Panc1 (cell line): Measurements from ENCODE around the gene KCNMA1. TPM values are rescaled to one million over a fixed set of nuclear protein-coding genes. Genes with fewer than 3 reads are reported as not detected.

ENCODE experiments used
- ATAC-seq: fragments of 200-7000 bp; cut with Tn5 transposase; 2 replicates; pipeline ENCODE4 v1.9.1; 2020; ENCODE audit warnings: mild to moderate bottlenecking, moderate library complexity
- BruUV-seq: library from RNA; stranded (reverse); fragments of 400-500 nt; replicated peaks from 2 replicates; lab custom pipeline; 2021; lab: Mats Ljungman, UMichigan
- CTCF ChIA-PET: fragments of 300-600 bp; sonication (Branson Sonifier 250); formaldehyde crosslinking; loops from one replicate; lab custom pipeline; 2022; ENCODE audit warnings: antibody characterized with exemption; lab: Charles Lee
- POLR2A ChIA-PET: fragments of 300-600 bp; sonication (Branson Sonifier 250); formaldehyde crosslinking; loops from one replicate; lab custom pipeline; 2022; ENCODE audit warnings: antibody characterized with exemption; lab: Charles Lee
- DNase-seq: peaks from one replicate; pipeline ENCODE4 v3.0.0-alpha.2; 2010; ENCODE audit warnings: low read depth, low spot score
- H3K27ac ChIP-seq: 2 replicates; pipeline ENCODE4 v1.5.1; 2011; ENCODE audit warnings: mild to moderate bottlenecking, low read length, inconsistent platforms
- H3K27me3 ChIP-seq: fragments of 200-500 bp; sonication (Bioruptor generic); 2 replicates; pipeline ENCODE4 v1.6.0; 2014; ENCODE audit warnings: low read length, inconsistent platforms; ENCODE audit not compliant: control insufficient read depth, insufficient read depth
- H3K36me3 ChIP-seq: fragments of 200-500 bp; sonication (Bioruptor generic); 2 replicates; pipeline ENCODE4 v1.5.1; 2014; ENCODE audit warnings: inconsistent platforms, mild to moderate bottlenecking, low read length, moderate library complexity; ENCODE audit not compliant: control insufficient read depth, insufficient read depth
- H3K4me1 ChIP-seq: 2 replicates; pipeline ENCODE4 v1.5.1; 2011; ENCODE audit warnings: inconsistent platforms, mild to moderate bottlenecking, low read length, moderate library complexity; ENCODE audit not compliant: control insufficient read depth, insufficient read depth
- H3K4me3 ChIP-seq, 2 experiments: 2 replicates each; pipeline ENCODE4 v1.5.1; 2011 to 2012; ENCODE audit warnings: low read depth in 2 of 2, low read length in 2 of 2, mild to moderate bottlenecking in 2 of 2, inconsistent platforms in 1 of 2, moderate library complexity in 1 of 2
- H3K9me3 ChIP-seq: fragments of 200-500 bp; sonication (Bioruptor generic); 2 replicates; pipeline ENCODE4 v1.5.1; 2014; ENCODE audit warnings: low read depth, mild to moderate bottlenecking, inconsistent platforms, low read length, moderate library complexity; ENCODE audit not compliant: control insufficient read depth, insufficient read depth
- CTCF ChIP-seq: fragments of 450-650 bp; IDR thresholded peaks from 2 replicates; pipeline ENCODE4 v1.5.1; 2017; ENCODE audit warnings: mild to moderate bottlenecking
- POLR2AphosphoS5 ChIP-seq: IDR thresholded peaks from 2 replicates; pipeline ENCODE4 v1.6.1; 2012; ENCODE audit warnings: mild to moderate bottlenecking, low read depth, low read length, moderate library complexity
- REST ChIP-seq, 2 experiments: IDR thresholded peaks; 2 replicates each; pipeline ENCODE4 v1.6.1; 2011 to 2012; ENCODE audit warnings: low read depth in 2 of 2, control low read depth in 1 of 2, low read length in 1 of 2, mild to moderate bottlenecking in 1 of 2, moderate library complexity in 1 of 2; ENCODE audit not compliant: insufficient read depth in 1 of 2
- SIN3A ChIP-seq: IDR thresholded peaks from 2 replicates; pipeline ENCODE4 v1.6.1; 2012; ENCODE audit warnings: low read depth, mild to moderate bottlenecking, low read length, moderate library complexity, borderline replicate concordance; ENCODE audit not compliant: insufficient read depth
- TCF7L2 ChIP-seq: IDR thresholded peaks from 2 replicates; pipeline ENCODE4 v1.6.1; 2011; ENCODE audit warnings: mild to moderate bottlenecking, low read depth, low read length, inconsistent platforms
- in situ Hi-C: cut with HindIII; loops from 2 replicates; pipeline ENCODE4 v1.10.0; 2016; ENCODE audit warnings: low sequenced_read_pairs, low pct_unique_long_range_greater_than_20kb
- intact Hi-C: fragments of 100-400 bp; cut with micrococcal nuclease; formaldehyde crosslinking; loops from one replicate; pipeline ENCODE4 v1.10.0; 2022; ENCODE audit not compliant: unreplicated experiment
- total RNA-seq: library from RNA; stranded (reverse); gene quantifications from one replicate; pipeline ENCODE4 v1.2.1, GENCODE V29; 2021; ENCODE audit not compliant: unreplicated experiment

The KCNMA1 gene
- total RNA-seq, 1 experiment from 2014 or later, result 91.9 TPM

GRCh38 chr10:77310288-77310840 lies 327.2 kb downstream of the KCNMA1 start:
- CTCF ChIA-PET, result no interaction called here

GRCh38 chr10:77309509-77309908 lies 328.1 kb downstream of the KCNMA1 start:
- no peaks in the 10 kb centered on the region for H3K36me3 ChIP-seq
- peaks cover 28% of the 10 kb centered on the region for H3K4me1 ChIP-seq
- H3K27ac ChIP-seq, result no peak overlapping the region; the same call in 1 of the 2 replicates
- ChIA-PET CTCF (no interaction called here), POLR2A (interaction anchor here (0.6 kb wide), 1 partner anchor 35 kb away, joined by 3 read pairs; no protein-coding TSS in a partner anchor)
- ATAC-seq (no peak), DNase-seq (no peak)
- no TSS peak for BruUV-seq
- intact Hi-C loops, result no loop called here
- TF ChIP-seq POLR2AphosphoS5, result no peak
- TF ChIP-seq SIN3A, result no peak
- TF ChIP-seq CTCF, result no peak
- no peak for TF ChIP-seq REST (IDR thresholded peaks at IDR 0.05; ENCODE audit: insufficient read depth in 1 of 2, low read depth in 2 of 2, low read length in 1 of 2)
- TF ChIP-seq TCF7L2, result no peak
- H3K9me3 ChIP-seq, result no peaks in the 10 kb centered on the region
- no peaks in the 10 kb centered on the region for H3K27me3 ChIP-seq
- in situ Hi-C loops, result no loop called here
- H3K4me3 ChIP-seq, result no peak overlapping the region

More at GRCh38 chr10:77310288-77310840, 327.2 kb downstream of the KCNMA1 start:
- TF ChIP-seq REST (IDR thresholded peaks at IDR 0.05; ENCODE audit: insufficient read depth in 1 of 2, low read depth in 2 of 2, low read length in 1 of 2), result no peak
- no peak for TF ChIP-seq CTCF
- TF ChIP-seq SIN3A, result no peak
- TF ChIP-seq POLR2AphosphoS5, result no peak
- TF ChIP-seq TCF7L2, result no peak
- no peak for ATAC-seq
- Histone ChIP-seq H3K27me3 (no peaks in the 10 kb centered on the region), H3K4me3 (no peak overlapping the region), H3K4me1 (peaks cover 21% of the 10 kb centered on the region), H3K9me3 (no peaks in the 10 kb centered on the region), H3K36me3 (no peaks in the 10 kb centered on the region), H3K27ac (no peak overlapping the region)
- POLR2A ChIA-PET, result interaction anchor here (0.6 kb wide), 1 partner anchor 36 kb away, joined by 3 read pairs; no protein-coding TSS in a partner anchor
- intact Hi-C loops, result no loop called here
- DNase-seq, result no peak
- in situ Hi-C loops, result no loop called here
- no TSS peak for BruUV-seq
